ENCODE results near the gene USP6NL. TPM values are rescaled to one million over a fixed set of nuclear protein-coding genes. Genes with fewer than 3 reads are reported as not detected.
"Not testable (repeated sequence)": the region's sequence is repeated elsewhere in the genome, so short reads cannot be mapped to it uniquely, and the experiment has no call there.

USP6NL gene
- total RNA-seq, 1 donor from 2014 or later, result 7.9 TPM

GRCh38 chr10:11440250-11441150 lies 170.9 kb downstream of the USP6NL start:
- DNase-seq, result no peak
- intact Hi-C loops (cut with micrococcal nuclease), result no loop called here
- peaks cover 20% of the 10 kb centered on the region for H3K27me3 ChIP-seq (ENCODE audit: low read depth)
- H3K9me3 ChIP-seq (replicated peaks), result no peaks in the 10 kb centered on the region
- no peaks in the 10 kb centered on the region for H3K4me1 ChIP-seq
- no peak overlapping the region for H3K4me3 ChIP-seq
- no peak for TF ChIP-seq CTCF (IDR thresholded peaks at IDR 0.05; ENCODE audit: borderline replicate concordance)
- no peaks in the 10 kb centered on the region for H3K36me3 ChIP-seq
- H3K27ac ChIP-seq (replicated peaks), result no peak overlapping the region

DNA sequence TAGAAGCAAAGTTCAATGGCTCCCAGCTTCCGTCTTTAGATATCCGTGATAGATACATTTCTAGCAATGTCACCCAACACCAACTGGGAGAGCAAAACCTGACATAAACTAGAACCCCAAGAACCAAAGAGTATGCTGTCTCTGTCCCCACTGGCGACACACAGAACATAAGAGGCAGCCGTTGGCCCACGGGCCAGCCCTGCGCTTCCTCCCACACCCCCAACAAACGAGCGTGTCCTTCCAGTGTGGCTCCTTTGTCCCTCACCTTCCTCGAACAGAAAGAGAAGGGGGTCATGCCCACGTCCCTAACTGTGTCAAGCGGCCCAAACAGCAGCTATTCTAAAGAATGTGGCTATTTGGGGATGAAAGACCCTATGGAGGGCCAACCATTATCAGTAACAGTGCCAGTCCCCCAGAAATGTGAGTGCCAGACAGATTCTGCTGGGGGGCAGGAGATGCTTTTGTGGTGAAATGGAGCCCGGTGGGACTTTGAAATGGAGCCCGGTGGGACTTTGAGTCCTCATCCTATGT lies 171.9 kb downstream of the USP6NL start:
- H3K36me3 ChIP-seq, result no peaks in the 10 kb centered on the region
- H3K4me1 ChIP-seq, result no peaks in the 10 kb centered on the region
- TF ChIP-seq CTCF (IDR thresholded peaks at IDR 0.05; ENCODE audit: borderline replicate concordance), result no peak
- H3K9me3 ChIP-seq (replicated peaks), result no peaks in the 10 kb centered on the region
- no peak overlapping the region for H3K27ac ChIP-seq (replicated peaks)
- peaks cover 24% of the 10 kb centered on the region for H3K27me3 ChIP-seq (ENCODE audit: low read depth)
- DNase-seq, result no peak
- no peak overlapping the region for H3K4me3 ChIP-seq
- intact Hi-C loops (cut with micrococcal nuclease), result no loop called here

- intact Hi-C loops (cut with micrococcal nuclease), result no loop called here
- DNase-seq, result no peak
- no peak overlapping the region for H3K4me3 ChIP-seq
Observed at GRCh38 chr10:11437391-11438142, 173.9 kb downstream of the USP6NL start.

GRCh38 chr10:11436445-11436844 lies 175.0 kb downstream of the USP6NL start:
- intact Hi-C loops (cut with micrococcal nuclease); DNase-seq; H3K4me3 ChIP-seq; H3K4me1 ChIP-seq; H3K9me3 ChIP-seq (replicated peaks); H3K27ac ChIP-seq (replicated peaks); H3K36me3 ChIP-seq: not testable (repeated sequence)
- H3K27me3 ChIP-seq (ENCODE audit: low read depth), result peaks cover 25% of the 10 kb centered on the region

More at GRCh38 chr10:11437391-11438142, 173.9 kb downstream of the USP6NL start:
- peaks cover 25% of the 10 kb centered on the region for H3K27me3 ChIP-seq (ENCODE audit: low read depth)
- no peak overlapping the region for H3K27ac ChIP-seq (replicated peaks)
- no peak for TF ChIP-seq CTCF (IDR thresholded peaks at IDR 0.05; ENCODE audit: borderline replicate concordance)
- H3K9me3 ChIP-seq (replicated peaks), result no peaks in the 10 kb centered on the region
- H3K36me3 ChIP-seq, result no peaks in the 10 kb centered on the region
- no peaks in the 10 kb centered on the region for H3K4me1 ChIP-seq

- no peak for DNase-seq
- peaks cover 25% of the 10 kb centered on the region for H3K27me3 ChIP-seq (ENCODE audit: low read depth)
- no peak overlapping the region for H3K4me3 ChIP-seq
- no peaks in the 10 kb centered on the region for H3K9me3 ChIP-seq (replicated peaks)
- no peaks in the 10 kb centered on the region for H3K36me3 ChIP-seq
- intact Hi-C loops (cut with micrococcal nuclease), result no loop called here
- no peaks in the 10 kb centered on the region for H3K4me1 ChIP-seq
- no peak overlapping the region for H3K27ac ChIP-seq (replicated peaks)
- TF ChIP-seq CTCF (IDR thresholded peaks at IDR 0.05; ENCODE audit: borderline replicate concordance), result no peak
Observed at GRCh38 chr10:11435581-11435981, 175.9 kb downstream of the USP6NL start.
